Heart left ventricle (tissue), 13 donors: ENCODE measurements around the gene FAF1.

Source experiments
- POLR2A ChIP-seq, 2 donors: fragments of 450-650 bp; IDR thresholded peaks; one replicate each; pipeline ENCODE4 v1.6.1; 2017; ENCODE audit warnings: antibody characterized with exemption in 2 of 2, mild to moderate bottlenecking in 2 of 2, moderate library complexity in 2 of 2
- TF ChIP-seq, protein P1 (sequence below), 12 donors: fragments of 200-600 bp; sonication (generic) in 4 of 12; IDR thresholded peaks; one replicate each; pipeline versions ENCODE4 v1.5.0 to v1.8.0; 2018 to 2022; ENCODE audit warnings: antibody characterized with exemption in 12 of 12, mild to moderate bottlenecking in 5 of 12
- donor health status: ischemic (EF 13 %, LVEDD 7.1; RV severe dilation, severe dysfunction).
- donor health status: DM: no; HTN: yes; CAD: no.
- donor health status: DM: no; HTN: no; CAD: no.
- donor health status: ischemic (EF 25% LVEDD 6.9; RV normal size, moderate dysfunction).
- donor health status: ischemic (EF 25% LVEDD 5.7; RV mildly dilated, moderate dysfunction).
- donor health status: ischemic (EF 35%, LVEDD 5.7; RV mildly dilated, moderate dysfunction).
- donor health status: nonischemic (EF 11% LVEDD 7.7; RV severe dilation, severe dysfunction).
- donor health status: DM: yes; HTN: yes; CAD: no.
- donor health status: PGD.
- donor health status: ischemic (EF 29% LVEDD 5.4; RV normal size, mild dysfunction).
- donor health status: nonischemic (EF 23%, LVEDD 6.1; RV moderate dilation, normal function).

DNA sequence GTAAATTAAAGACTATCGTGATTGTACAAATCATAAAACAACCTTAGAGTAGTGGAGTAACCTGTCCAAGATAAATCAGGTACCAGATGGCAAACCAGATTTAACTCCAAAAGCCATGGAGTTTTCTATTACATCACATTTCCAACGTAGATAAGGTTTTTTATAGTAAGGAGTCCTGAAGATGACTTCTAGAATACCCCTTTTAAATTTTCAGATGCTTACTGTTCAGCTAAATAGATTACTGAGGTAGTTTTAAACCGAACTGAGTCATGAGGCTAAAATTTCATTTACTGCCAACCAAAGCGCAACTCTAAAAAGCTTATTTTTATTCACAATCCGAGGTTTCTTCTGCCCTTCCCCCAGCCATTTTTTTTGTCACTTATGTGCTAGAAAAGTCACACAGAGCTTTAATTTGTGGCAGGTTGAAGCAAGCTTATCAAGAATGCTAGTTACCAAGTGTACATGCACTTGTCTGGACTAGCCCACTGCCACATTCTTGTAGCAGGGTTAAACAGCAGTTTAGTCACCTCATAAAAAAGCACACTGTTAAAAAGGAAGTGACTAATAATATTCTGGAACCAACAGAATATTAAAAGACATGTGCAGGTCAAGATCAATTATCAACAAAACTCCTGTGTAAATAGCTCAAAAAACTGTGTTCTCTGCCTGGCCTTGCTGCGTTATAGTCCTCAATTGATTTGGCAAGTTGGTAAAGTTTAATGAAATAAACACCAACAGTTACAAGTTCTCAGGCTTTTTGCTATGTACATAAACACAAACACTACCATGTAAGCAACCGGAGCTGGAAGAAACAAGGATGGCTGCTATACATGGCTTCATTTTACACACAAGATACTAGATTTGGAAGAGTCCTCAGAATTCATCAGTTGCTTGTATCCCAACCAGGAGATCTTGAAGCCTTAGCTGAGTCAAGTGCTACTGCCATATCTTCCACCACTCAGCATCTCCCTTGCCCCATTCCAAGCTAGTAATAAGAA lies 356.5 kb downstream of the FAF1 start:
- TF ChIP-seq, protein P1, sequence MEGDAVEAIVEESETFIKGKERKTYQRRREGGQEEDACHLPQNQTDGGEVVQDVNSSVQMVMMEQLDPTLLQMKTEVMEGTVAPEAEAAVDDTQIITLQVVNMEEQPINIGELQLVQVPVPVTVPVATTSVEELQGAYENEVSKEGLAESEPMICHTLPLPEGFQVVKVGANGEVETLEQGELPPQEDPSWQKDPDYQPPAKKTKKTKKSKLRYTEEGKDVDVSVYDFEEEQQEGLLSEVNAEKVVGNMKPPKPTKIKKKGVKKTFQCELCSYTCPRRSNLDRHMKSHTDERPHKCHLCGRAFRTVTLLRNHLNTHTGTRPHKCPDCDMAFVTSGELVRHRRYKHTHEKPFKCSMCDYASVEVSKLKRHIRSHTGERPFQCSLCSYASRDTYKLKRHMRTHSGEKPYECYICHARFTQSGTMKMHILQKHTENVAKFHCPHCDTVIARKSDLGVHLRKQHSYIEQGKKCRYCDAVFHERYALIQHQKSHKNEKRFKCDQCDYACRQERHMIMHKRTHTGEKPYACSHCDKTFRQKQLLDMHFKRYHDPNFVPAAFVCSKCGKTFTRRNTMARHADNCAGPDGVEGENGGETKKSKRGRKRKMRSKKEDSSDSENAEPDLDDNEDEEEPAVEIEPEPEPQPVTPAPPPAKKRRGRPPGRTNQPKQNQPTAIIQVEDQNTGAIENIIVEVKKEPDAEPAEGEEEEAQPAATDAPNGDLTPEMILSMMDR (IDR thresholded peaks at IDR 0.05), result no peak
- TF ChIP-seq POLR2A (IDR thresholded peaks at IDR 0.05), result no peak
